Measurements from ENCODE around the gene EPM2A. TPM values are rescaled to one million over a fixed set of nuclear protein-coding genes. Genes with fewer than 3 reads are reported as not detected.

Gene EPM2A
- total RNA-seq, 2 experiments from 2014 or later, result 34.9 to 39.2 TPM

DNA sequence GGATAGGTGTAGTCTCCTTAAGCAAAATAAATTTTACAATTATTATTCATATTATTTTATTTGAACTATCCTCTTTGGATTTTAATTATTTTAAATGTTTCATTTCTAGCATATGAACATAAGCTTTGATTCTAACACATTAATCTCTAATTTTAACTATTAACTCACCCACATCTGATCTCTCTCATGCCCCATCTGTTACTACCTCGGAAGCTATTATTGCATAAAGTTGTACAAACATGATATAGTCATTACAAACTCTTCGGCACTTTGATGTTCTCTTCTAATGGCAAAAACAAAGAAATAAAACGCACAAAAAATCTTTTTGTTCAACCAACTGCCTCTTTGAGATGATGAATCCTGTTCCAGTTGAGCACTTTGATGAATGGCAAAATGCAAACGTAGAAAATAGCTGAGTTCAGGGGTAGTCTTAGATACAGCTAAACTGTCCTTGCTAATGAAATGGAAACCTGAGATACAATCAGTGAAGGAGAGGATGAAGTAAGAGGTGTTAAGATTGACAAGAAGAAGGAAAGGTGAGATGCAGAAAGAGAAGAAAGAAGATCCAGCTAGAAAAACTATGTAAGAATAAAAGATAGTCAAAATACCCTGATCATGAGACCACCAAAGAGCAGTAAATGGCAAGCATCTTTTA is 41.1 kb downstream of the EPM2A start:
- no peak overlapping the region for H3K4me2 ChIP-seq (ENCODE audit: low read length)
- no peak for DNase-seq (ENCODE audit: low spot score)
- ChIA-PET CTCF (ENCODE audit: unreplicated experiment) (no interaction called here), POLR2A (interaction anchor here (1.2 kb wide), 1 partner anchor 10 kb away, joined by 4 read pairs; no protein-coding TSS in a partner anchor)
- H3K79me2 ChIP-seq (ENCODE audit: insufficient read depth, low read depth, low read length), result no peaks in the 10 kb centered on the region
- no peaks in the 10 kb centered on the region for H3K36me3 ChIP-seq (ENCODE audit: insufficient read depth, low read length)
- H3K27ac ChIP-seq (ENCODE audit: low read depth, low read length, poor library complexity, severe bottlenecking), result no peak overlapping the region
- H3K4me1 ChIP-seq (ENCODE audit: insufficient read depth, low read length, poor library complexity, severe bottlenecking), result no peaks in the 10 kb centered on the region
- H4K20me1 ChIP-seq (ENCODE audit: insufficient read depth, low read length), result no peaks in the 10 kb centered on the region
- no peaks in the 10 kb centered on the region for H3K9me3 ChIP-seq (ENCODE audit: low read length)
- no peak for TF ChIP-seq CTCF (conservative IDR thresholded peaks at IDR 0.05; ENCODE audit: low read length)
- TF ChIP-seq EZH2phosphoT487 (IDR thresholded peaks at IDR 0.05; ENCODE audit: borderline replicate concordance, low read depth, low read length), result no peak
- intact Hi-C loops (cut with micrococcal nuclease; ENCODE audit: unreplicated experiment), result no loop called here
- no peak overlapping the region for H2AFZ ChIP-seq (ENCODE audit: low read length)
- no peaks in the 10 kb centered on the region for H3K9me2 ChIP-seq (ENCODE audit: insufficient read depth, low read length)
- no TSS peak for BruUV-seq (replicated peaks)
- no peak overlapping the region for H3K4me3 ChIP-seq (ENCODE audit: low read depth, low read length, poor library complexity, severe bottlenecking)

GRCh38 chr6:145690969-145691368 is 44.4 kb downstream of the EPM2A start:
- CTCF ChIA-PET (ENCODE audit: unreplicated experiment), result no interaction called here
- no peak overlapping the region for H3K4me2 ChIP-seq (ENCODE audit: low read length)
- intact Hi-C loops (cut with micrococcal nuclease; ENCODE audit: unreplicated experiment), result no loop called here
- H3K27ac ChIP-seq (ENCODE audit: low read depth, low read length, poor library complexity, severe bottlenecking), result no peak overlapping the region
- POLR2A ChIA-PET, result no interaction called here
- TF ChIP-seq EZH2phosphoT487 (IDR thresholded peaks at IDR 0.05; ENCODE audit: borderline replicate concordance, low read depth, low read length), result no peak
- TF ChIP-seq CTCF (conservative IDR thresholded peaks at IDR 0.05; ENCODE audit: low read length), result no peak
- no peaks in the 10 kb centered on the region for H4K20me1 ChIP-seq (ENCODE audit: insufficient read depth, low read length)
- H3K9me2 ChIP-seq (ENCODE audit: insufficient read depth, low read length), result no peaks in the 10 kb centered on the region
- no peak overlapping the region for H2AFZ ChIP-seq (ENCODE audit: low read length)
- no peak for DNase-seq (ENCODE audit: low spot score)
- H3K4me1 ChIP-seq (ENCODE audit: insufficient read depth, low read length, poor library complexity, severe bottlenecking), result no peaks in the 10 kb centered on the region
- no peak overlapping the region for H3K4me3 ChIP-seq (ENCODE audit: low read depth, low read length, poor library complexity, severe bottlenecking)
- peaks cover 5% of the 10 kb centered on the region for H3K36me3 ChIP-seq (ENCODE audit: insufficient read depth, low read length)
- no peaks in the 10 kb centered on the region for H3K9me3 ChIP-seq (ENCODE audit: low read length)
- no TSS peak for BruUV-seq (replicated peaks)
- no peaks in the 10 kb centered on the region for H3K79me2 ChIP-seq (ENCODE audit: insufficient read depth, low read depth, low read length)

DNA sequence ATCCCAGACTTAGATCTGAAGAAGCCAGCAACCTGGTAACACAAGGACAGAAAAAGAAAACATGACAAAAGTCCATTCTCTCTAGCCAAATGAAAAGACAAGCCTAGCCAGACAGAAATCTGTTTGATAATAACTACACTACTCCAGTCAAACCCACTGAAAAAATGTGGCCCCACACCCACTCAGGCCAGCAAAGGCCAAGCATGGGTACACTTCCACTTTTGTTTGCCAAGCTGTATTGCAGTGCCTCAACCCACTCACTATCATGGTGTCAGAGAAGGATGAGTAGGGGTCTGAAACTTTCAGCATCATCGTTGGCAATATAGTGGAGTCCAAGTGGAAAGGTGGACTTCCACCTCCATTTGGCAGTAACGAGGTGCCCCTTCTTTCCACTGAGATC is 45.8 kb downstream of the EPM2A start:
- no TSS peak for BruUV-seq (replicated peaks)
- Histone ChIP-seq H2AFZ (ENCODE audit: low read length) (no peak overlapping the region), H3K9me2 (ENCODE audit: insufficient read depth, low read length) (no peaks in the 10 kb centered on the region), H3K4me1 (ENCODE audit: insufficient read depth, low read length, poor library complexity, severe bottlenecking) (no peaks in the 10 kb centered on the region), H3K4me3 (ENCODE audit: low read depth, low read length, poor library complexity, severe bottlenecking) (no peak overlapping the region), H3K27ac (ENCODE audit: low read depth, low read length, poor library complexity, severe bottlenecking) (no peak overlapping the region), H4K20me1 (ENCODE audit: insufficient read depth, low read length) (no peaks in the 10 kb centered on the region), H3K4me2 (ENCODE audit: low read length) (no peak overlapping the region), H3K36me3 (ENCODE audit: insufficient read depth, low read length) (peaks cover 18% of the 10 kb centered on the region), H3K9me3 (ENCODE audit: low read length) (no peaks in the 10 kb centered on the region), H3K79me2 (ENCODE audit: insufficient read depth, low read depth, low read length) (no peaks in the 10 kb centered on the region)
- ChIA-PET POLR2A (no interaction called here), CTCF (ENCODE audit: unreplicated experiment) (no interaction called here)
- DNase-seq (ENCODE audit: low spot score), result no peak
- intact Hi-C loops (cut with micrococcal nuclease; ENCODE audit: unreplicated experiment), result no loop called here
- no peak for TF ChIP-seq EZH2phosphoT487 (IDR thresholded peaks at IDR 0.05; ENCODE audit: borderline replicate concordance, low read depth, low read length)
- no peak for TF ChIP-seq CTCF (conservative IDR thresholded peaks at IDR 0.05; ENCODE audit: low read length)

Measured in OCI-LY7 (cell line).